CD14-positive monocyte (primary cell): ENCODE results near the gene CES4A. TPM values are rescaled to one million over a fixed set of nuclear protein-coding genes. Genes with fewer than 3 reads are reported as not detected.
A peak's percentile ranks its signal among the peaks of the same experiment; 100 is the strongest.

Experiments
- DNase-seq, 3 donors: peaks; one replicate each; pipeline ENCODE4 v3.0.0-alpha.2; 2011 to 2022
- H2AFZ ChIP-seq: 2 replicates; pipeline ENCODE4 v1.6.0; 2012; ENCODE audit warnings: mild to moderate bottlenecking, low read depth, low read length, inconsistent platforms; ENCODE audit not compliant: insufficient read depth, poor library complexity, severe bottlenecking
- H3K27ac ChIP-seq, 2 donors: 1 replicate in 1 of 2; 2 replicates in 1 of 2; pipeline ENCODE4 v1.5.1; 2012 to 2013; ENCODE audit warnings: low read length in 2 of 2, control low read depth in 1 of 2, inconsistent platforms in 1 of 2, low read depth in 1 of 2, mild to moderate bottlenecking in 1 of 2
- H3K27me3 ChIP-seq, 2 donors: one replicate each; pipeline versions ENCODE4 v1.6.0 to v1.6.1; 2011 to 2013; ENCODE audit warnings: low read length in 2 of 2; ENCODE audit not compliant: control insufficient read depth in 2 of 2, insufficient read depth in 2 of 2
- H3K36me3 ChIP-seq, 2 donors: replicated peaks in 1 of 2; 1 replicate in 1 of 2; 2 replicates in 1 of 2; pipeline versions ENCODE4 v1.5.1 to v1.6.1; 2012 to 2013; ENCODE audit warnings: low read length in 2 of 2, control low read depth in 1 of 2, inconsistent platforms in 1 of 2, mild to moderate bottlenecking in 1 of 2; ENCODE audit not compliant: insufficient read depth in 2 of 2, control insufficient read depth in 1 of 2
- H3K4me1 ChIP-seq, 2 donors: 1 replicate in 1 of 2; 2 replicates in 1 of 2; pipeline versions ENCODE4 v1.5.1 to v1.6.1; 2012 to 2013; ENCODE audit warnings: low read length in 2 of 2, control low read depth in 1 of 2, inconsistent platforms in 1 of 2, mild to moderate bottlenecking in 1 of 2, moderate library complexity in 1 of 2; ENCODE audit not compliant: insufficient read depth in 2 of 2, control insufficient read depth in 1 of 2
- H3K4me2 ChIP-seq: replicated peaks from 2 replicates; pipeline ENCODE3; 2012; ENCODE audit warnings: low read length, moderate library complexity, mild to moderate bottlenecking; ENCODE audit not compliant: poor library complexity, severe bottlenecking; ENCODE audit errors: extremely low read depth
- H3K4me3 ChIP-seq, 3 experiments: fragments of 200-600 bp in 1 of 3; sonication (generic) in 1 of 3; replicated peaks in 1 of 3; 1 replicate in 2 of 3; 2 replicates in 1 of 3; pipeline ENCODE4 v1.5.1; 2011 to 2013; ENCODE audit warnings: low read length in 3 of 3, mild to moderate bottlenecking in 3 of 3, control low read depth in 2 of 3, low read depth in 2 of 3, inconsistent platforms in 1 of 3, moderate library complexity in 1 of 3
- H3K79me2 ChIP-seq: 2 replicates; pipeline ENCODE4 v1.6.0; 2012; ENCODE audit warnings: mild to moderate bottlenecking, control low read depth, inconsistent platforms, low read length, moderate library complexity; ENCODE audit not compliant: insufficient read depth
- H3K9ac ChIP-seq: 2 replicates; pipeline ENCODE4 v1.6.0; 2017; ENCODE audit warnings: low read length, mild to moderate bottlenecking; ENCODE audit not compliant: insufficient read depth, poor library complexity, severe bottlenecking
- H3K9me3 ChIP-seq, 2 donors: replicated peaks in 1 of 2; 1 replicate in 1 of 2; 2 replicates in 1 of 2; pipeline versions ENCODE4 v1.5.1 to v1.6.1; 2012 to 2013; ENCODE audit warnings: low read length in 2 of 2, control low read depth in 1 of 2; ENCODE audit not compliant: control insufficient read depth in 1 of 2, insufficient read depth in 1 of 2
- H4K20me1 ChIP-seq: 2 replicates; pipeline ENCODE4 v1.6.0; 2012; ENCODE audit warnings: mild to moderate bottlenecking, low read length, control low read depth, moderate library complexity; ENCODE audit not compliant: insufficient read depth
- H3K27ac Mint-ChIP-seq, 7 donors: one replicate each; pipeline ENCODE4 v1.8.0; 2020; ENCODE audit warnings: mild to moderate bottlenecking in 7 of 7, mixed read lengths in 7 of 7, moderate library complexity in 6 of 7, inconsistent platforms in 2 of 7
- H3K27me3 Mint-ChIP-seq, 3 donors: one replicate each; pipeline ENCODE4 v1.8.0; 2021 to 2022; ENCODE audit warnings: low read depth in 3 of 3, mild to moderate bottlenecking in 3 of 3, mixed read lengths in 3 of 3, moderate library complexity in 3 of 3, inconsistent platforms in 1 of 3
- H3K36me3 Mint-ChIP-seq, 2 donors: one replicate each; pipeline ENCODE4 v1.8.0; 2020; ENCODE audit warnings: mixed read lengths in 2 of 2, inconsistent platforms in 1 of 2, mild to moderate bottlenecking in 1 of 2
- H3K4me1 Mint-ChIP-seq: one replicate; pipeline ENCODE4 v1.8.0; 2020; ENCODE audit warnings: mild to moderate bottlenecking, mixed read lengths
- H3K4me3 Mint-ChIP-seq, 2 donors: one replicate each; pipeline ENCODE4 v1.8.0; 2020; ENCODE audit warnings: mild to moderate bottlenecking in 2 of 2, mixed read lengths in 2 of 2, moderate library complexity in 1 of 2
- H3K9me3 Mint-ChIP-seq, 7 donors: one replicate each; pipeline ENCODE4 v1.8.0; 2020 to 2022; ENCODE audit warnings: mixed read lengths in 7 of 7, mild to moderate bottlenecking in 6 of 7, moderate library complexity in 6 of 7, inconsistent platforms in 2 of 7
- WGBS: methylation state at CpG from one replicate; pipeline ENCODE4 v1.1.5; 2013; ENCODE audit warnings: missing lambda C conversion rate; ENCODE audit not compliant: insufficient coverage; 5-methylcytosine and 5-hydroxymethylcytosine counted together
- intact Hi-C, 2 donors: fragments of 100-400 bp; cut with micrococcal nuclease; formaldehyde crosslinking; loops; one replicate each; pipeline versions ENCODE4 v1.15.0 to v1.15.1; 2023
- polyA plus RNA-seq, 3 donors: library from polyadenylated mRNA; depleted of rRNA in 1 of 3; unstranded in 2 of 3; stranded (reverse) in 1 of 3; fragments of 300-500 nt in 2 of 3; fragments of >200 nt in 1 of 3; fragmentation: Illumina TruSeq in 2 of 3; gene quantifications; 1 replicate in 2 of 3; 2 replicates in 1 of 3; pipeline ENCODE4 v1.2.3, GENCODE V29; 2012 to 2021
- TF ChIP-seq, protein P1 (sequence below): fragments of 200-600 bp; IDR thresholded peaks from one replicate; pipeline ENCODE4 v1.8.0; 2022; ENCODE audit warnings: antibody characterized with exemption, mild to moderate bottlenecking

Gene CES4A
- polyA plus RNA-seq, 3 donors, result 3.3 to 47.6 (median 4.1) TPM

DNA sequence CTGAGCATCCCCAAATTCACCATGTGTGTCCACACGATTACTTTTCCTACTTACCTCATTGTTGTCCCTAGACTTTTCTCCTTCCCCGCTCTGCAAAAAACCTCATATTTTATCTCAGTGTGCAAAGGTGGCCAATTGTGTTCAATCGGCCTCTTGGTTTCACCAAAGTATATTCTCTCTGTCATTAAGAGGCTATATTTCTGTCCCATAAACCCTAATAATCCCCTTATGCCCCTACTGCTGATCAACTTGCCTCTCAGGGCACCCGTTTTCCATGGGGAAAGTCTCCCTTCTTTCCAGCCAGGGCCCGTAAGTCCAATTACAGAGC lies 41.5 kb upstream of the CES4A start:
- Histone ChIP-seq H3K79me2 (no peaks in the 10 kb centered on the region), H3K9ac (no peak overlapping the region), H3K27ac (no peak overlapping the region), H2AFZ (no peak overlapping the region), H3K4me2 (no peak overlapping the region), H3K4me1 (peaks cover 17 to 18% of the 10 kb centered on the region in 2 donors), H3K36me3 (peaks cover 20 to 22% of the 10 kb centered on the region in 2 donors), H3K4me3 (no peak overlapping the region), H3K9me3 (peaks cover 0 to 10% of the 10 kb centered on the region in 2 donors), H4K20me1 (peaks cover 12% of the 10 kb centered on the region), H3K27me3 (peaks cover 27 to 43% of the 10 kb centered on the region in 2 donors)
- Mint-ChIP-seq H3K27ac (no peak overlapping the region), H3K27me3 (peaks cover 43 to 50% (median 47%) of the 10 kb centered on the region in 3 donors), H3K4me1 (peaks cover 22% of the 10 kb centered on the region), H3K36me3 (peaks cover 25 to 26% of the 10 kb centered on the region in 2 donors), H3K9me3 (peaks cover 0 to 16% (median 9%) of the 10 kb centered on the region in 7 donors), H3K4me3 (peak overlapping the region; percentile 12 to 86)
- intact Hi-C loops, result no loop called here
- TF ChIP-seq, protein P1, sequence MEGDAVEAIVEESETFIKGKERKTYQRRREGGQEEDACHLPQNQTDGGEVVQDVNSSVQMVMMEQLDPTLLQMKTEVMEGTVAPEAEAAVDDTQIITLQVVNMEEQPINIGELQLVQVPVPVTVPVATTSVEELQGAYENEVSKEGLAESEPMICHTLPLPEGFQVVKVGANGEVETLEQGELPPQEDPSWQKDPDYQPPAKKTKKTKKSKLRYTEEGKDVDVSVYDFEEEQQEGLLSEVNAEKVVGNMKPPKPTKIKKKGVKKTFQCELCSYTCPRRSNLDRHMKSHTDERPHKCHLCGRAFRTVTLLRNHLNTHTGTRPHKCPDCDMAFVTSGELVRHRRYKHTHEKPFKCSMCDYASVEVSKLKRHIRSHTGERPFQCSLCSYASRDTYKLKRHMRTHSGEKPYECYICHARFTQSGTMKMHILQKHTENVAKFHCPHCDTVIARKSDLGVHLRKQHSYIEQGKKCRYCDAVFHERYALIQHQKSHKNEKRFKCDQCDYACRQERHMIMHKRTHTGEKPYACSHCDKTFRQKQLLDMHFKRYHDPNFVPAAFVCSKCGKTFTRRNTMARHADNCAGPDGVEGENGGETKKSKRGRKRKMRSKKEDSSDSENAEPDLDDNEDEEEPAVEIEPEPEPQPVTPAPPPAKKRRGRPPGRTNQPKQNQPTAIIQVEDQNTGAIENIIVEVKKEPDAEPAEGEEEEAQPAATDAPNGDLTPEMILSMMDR, result no peak
- WGBS, result 60% methylated on average over 3 of the region's 5 CpGs
- DNase-seq, result no peak

DNA sequence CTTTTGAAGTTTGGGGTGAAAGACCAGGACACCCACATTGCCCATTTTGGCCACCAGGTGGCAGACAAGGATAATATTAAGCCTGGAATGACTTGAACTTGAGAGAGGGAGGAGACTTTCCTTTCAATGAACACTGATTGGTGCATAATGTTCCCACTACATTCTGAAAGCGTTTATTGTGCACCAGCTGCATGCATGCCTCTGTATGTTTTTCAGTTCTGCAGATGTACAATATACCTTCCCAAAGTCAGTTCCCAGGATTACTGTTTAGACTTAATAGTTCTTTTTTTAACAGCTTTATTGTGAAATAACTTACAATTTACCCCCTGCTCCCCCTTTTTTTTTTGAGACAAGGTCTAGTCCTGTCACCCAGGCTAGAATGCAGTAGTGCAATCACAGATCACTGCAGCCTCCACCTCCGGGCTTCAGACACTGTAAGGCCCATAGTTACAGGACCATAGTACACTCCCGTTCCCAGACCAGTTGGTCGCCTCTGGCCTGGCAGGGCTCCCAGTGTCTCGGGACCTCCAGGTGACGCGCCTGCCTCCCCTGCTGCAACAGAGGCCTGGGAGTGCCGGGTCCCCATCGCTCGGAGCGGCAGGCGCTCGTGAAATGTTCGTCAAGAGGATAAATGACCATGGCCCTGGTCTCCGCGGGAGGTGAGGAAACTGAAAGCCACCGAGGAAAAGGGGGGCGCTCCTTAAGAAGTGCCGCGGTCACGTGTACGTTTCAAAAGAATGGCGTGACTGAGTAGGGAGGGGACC lies 40.9 kb upstream of the CES4A start:
- peak overlapping the region; percentile 46 for H3K9ac ChIP-seq
- H3K36me3 Mint-ChIP-seq, result peaks cover 19 to 20% of the 10 kb centered on the region in 2 donors
- H3K4me1 Mint-ChIP-seq, result peaks cover 22% of the 10 kb centered on the region
- peaks cover 0 to 16% (median 9%) of the 10 kb centered on the region in 7 donors for H3K9me3 Mint-ChIP-seq
- peak; percentile 74 to 85 (median 76) for DNase-seq
- H3K4me2 ChIP-seq, result peak overlapping the region; percentile 77
- peaks cover 12% of the 10 kb centered on the region for H4K20me1 ChIP-seq
- peaks cover 17 to 18% of the 10 kb centered on the region in 2 donors for H3K4me1 ChIP-seq
- peak overlapping the region; percentile 73 for H2AFZ ChIP-seq
- H3K27me3 Mint-ChIP-seq, result peaks cover 47 to 52% (median 48%) of the 10 kb centered on the region in 3 donors
- H3K27ac Mint-ChIP-seq, result peak overlapping the region in 2 of 7 donors; percentile 37 to 73
- no peak overlapping the region for H3K27ac ChIP-seq
- H3K9me3 ChIP-seq, result peaks cover 0 to 10% of the 10 kb centered on the region in 2 donors
- 0% methylated on average over 6 of the region's 23 CpGs for WGBS
- H3K27me3 ChIP-seq, result peaks cover 27 to 46% of the 10 kb centered on the region in 2 donors
- H3K4me3 ChIP-seq, result peak overlapping the region; percentile 38 to 77 (median 38)
- no peaks in the 10 kb centered on the region for H3K79me2 ChIP-seq
- H3K36me3 ChIP-seq, result peaks cover 15 to 17% of the 10 kb centered on the region in 2 donors
- intact Hi-C loops, result no loop called here
- H3K4me3 Mint-ChIP-seq, result peak overlapping the region; percentile 86 to 98
- TF ChIP-seq, protein P1, result peak; percentile 90
